Upper lobe of left lung (tissue), 4 donors: ENCODE data around the gene SGCD.
"Not testable (repeated sequence)": the region's sequence is repeated elsewhere in the genome, so short reads cannot be mapped to it uniquely, and the experiment has no call there.

ENCODE experiments used
- CTCF ChIP-seq, 6 experiments: fragments of 450-650 bp in 4 of 6; fragments of 200-600 bp in 2 of 6; sonication (generic) in 2 of 6; IDR thresholded peaks; one replicate each; pipeline ENCODE4 v1.5.1; 2016 to 2019; ENCODE audit warnings: antibody characterized with exemption in 6 of 6
- EP300 ChIP-seq, 4 donors: sonication (generic); formaldehyde crosslinking; IDR thresholded peaks; one replicate each; pipeline ENCODE4 v1.5.1; 2017; ENCODE audit warnings: antibody characterized with exemption in 4 of 4, control low read depth in 2 of 4
- POLR2A ChIP-seq, 4 donors: fragments of 450-650 bp; IDR thresholded peaks; one replicate each; pipeline ENCODE4 v1.5.1; 2016 to 2017; ENCODE audit warnings: antibody characterized with exemption in 4 of 4, mild to moderate bottlenecking in 2 of 4
- POLR2AphosphoS5 ChIP-seq, 2 donors: sonication (generic); formaldehyde crosslinking; IDR thresholded peaks; one replicate each; pipeline ENCODE4 v1.5.1; 2017; ENCODE audit warnings: antibody characterized with exemption in 2 of 2

GRCh38 chr5:156666686-156667085 is 339.7 kb downstream of the SGCD start:
- not testable (repeated sequence) for TF ChIP-seq CTCF, POLR2AphosphoS5, POLR2A, EP300 (IDR thresholded peaks at IDR 0.05)
